NAMALWA (cell line): Measurements from ENCODE around the gene ADAMTS10.
"Not testable (repeated sequence)": the region's sequence is repeated elsewhere in the genome, so short reads cannot be mapped to it uniquely, and the experiment has no call there.

ENCODE experiments used
- DNase-seq: peaks from one replicate; pipeline ENCODE4 v3.0.0-alpha.2; 2015; ENCODE audit warnings: low spot score

Gene ADAMTS10

DNA sequence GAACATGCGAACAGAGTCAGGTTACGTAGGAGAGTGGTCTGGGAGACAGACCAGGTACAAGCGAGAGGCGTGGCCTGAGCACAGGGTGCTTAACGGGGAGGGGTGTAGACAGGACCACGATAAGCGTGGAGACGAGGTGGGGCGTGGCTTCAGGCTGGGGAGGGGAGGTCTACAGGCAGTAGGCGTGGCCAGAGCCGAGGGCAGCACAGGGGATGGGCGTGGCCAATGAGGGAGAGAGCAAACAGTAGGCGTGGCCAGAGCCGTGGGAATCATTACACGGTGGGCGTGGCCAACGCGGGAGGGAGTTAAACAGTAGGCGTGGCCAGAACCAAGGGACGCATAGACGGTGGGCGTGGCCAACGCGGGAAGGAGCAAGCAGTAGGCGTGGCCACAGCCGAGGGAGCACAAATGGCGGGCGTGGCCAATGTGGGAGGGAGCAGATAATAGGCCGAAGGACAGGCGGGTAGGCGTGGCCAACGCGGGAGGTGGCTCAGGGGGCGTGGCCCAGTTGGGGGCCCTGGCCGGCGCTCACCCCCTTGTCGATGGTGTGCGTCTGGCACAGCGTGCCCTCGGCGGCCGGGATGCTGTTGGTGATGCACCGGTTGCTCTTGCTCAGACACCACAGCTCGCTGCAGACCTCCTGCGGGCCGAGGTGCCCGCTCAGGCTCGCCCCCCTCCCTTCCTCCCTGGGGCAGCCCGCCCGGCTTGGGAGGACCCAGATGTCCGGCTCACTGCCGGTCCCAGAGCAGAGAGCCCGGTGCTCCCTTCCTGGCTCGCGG lies 18.1 kb downstream of the ADAMTS10 start:
- DNase-seq, result peak; percentile 95

DNA sequence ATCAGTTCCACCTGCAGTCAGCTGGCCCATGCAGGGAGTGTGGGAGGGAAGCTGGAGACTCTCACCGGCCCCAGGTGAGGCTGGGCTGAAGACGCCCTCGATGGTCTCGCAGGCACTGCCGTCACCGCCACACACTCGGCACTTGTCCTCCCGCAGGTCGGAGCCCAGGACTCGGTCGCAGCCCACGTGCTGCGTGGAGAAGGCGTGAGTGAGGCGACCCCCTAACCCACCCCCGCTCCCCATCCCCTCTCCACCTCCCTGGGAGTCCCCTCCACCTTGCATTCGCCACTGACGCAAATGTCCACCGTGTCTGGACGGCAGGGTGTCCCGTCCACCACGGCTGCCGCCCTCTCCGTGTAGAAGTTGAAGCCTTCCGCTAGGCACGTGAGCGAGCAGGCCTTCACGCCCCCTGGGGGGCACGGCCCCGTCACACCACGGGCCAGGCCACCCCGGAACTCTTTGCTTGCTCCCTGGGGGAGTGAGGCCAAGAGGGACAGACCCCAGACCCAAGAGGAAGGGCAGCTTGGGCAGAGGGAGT lies 21.3 kb downstream of the ADAMTS10 start:
- DNase-seq, result no peak

DNA sequence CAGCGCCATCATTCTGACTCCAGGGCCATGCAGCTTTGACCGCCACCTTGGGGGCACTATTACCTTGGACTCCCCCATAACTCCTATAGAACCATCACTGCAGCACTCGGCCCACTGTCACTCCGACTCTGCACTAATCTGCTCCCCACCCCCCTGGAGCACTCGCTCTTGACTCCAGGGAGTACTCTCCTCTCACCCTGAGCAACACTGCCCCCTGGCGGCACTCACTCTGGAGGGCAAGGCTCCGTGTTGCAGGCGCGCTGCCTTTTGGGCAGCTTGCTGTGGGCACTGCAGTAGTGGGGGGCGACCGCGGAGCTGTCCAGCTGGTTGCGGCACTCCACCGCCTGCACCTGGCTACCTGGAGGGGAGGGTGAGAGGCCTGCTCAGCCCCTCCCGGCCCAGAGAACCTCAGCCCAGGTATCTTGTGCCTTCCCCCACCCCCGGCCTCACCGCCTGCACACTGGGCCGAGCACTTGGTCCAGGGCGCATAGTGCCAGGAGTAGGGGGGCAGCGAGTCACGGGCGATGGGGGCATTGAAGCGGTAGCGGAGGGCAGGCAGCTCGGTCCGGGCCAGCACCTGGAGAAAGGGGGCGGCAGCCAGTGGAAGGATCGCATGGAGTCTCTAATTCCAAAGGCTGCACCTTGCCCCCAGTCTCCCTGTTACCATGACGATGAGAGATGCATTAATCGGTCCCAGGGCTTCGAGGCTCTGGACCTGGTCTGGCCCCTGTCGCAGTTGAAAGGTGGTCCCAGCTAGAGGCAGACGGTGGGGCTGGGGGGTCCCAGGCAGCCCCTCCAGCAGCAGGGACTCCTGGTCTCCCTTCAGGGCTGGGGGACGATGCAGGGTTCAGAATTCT lies 24.4 kb downstream of the ADAMTS10 start:
- peak; percentile 65 for DNase-seq

DNA sequence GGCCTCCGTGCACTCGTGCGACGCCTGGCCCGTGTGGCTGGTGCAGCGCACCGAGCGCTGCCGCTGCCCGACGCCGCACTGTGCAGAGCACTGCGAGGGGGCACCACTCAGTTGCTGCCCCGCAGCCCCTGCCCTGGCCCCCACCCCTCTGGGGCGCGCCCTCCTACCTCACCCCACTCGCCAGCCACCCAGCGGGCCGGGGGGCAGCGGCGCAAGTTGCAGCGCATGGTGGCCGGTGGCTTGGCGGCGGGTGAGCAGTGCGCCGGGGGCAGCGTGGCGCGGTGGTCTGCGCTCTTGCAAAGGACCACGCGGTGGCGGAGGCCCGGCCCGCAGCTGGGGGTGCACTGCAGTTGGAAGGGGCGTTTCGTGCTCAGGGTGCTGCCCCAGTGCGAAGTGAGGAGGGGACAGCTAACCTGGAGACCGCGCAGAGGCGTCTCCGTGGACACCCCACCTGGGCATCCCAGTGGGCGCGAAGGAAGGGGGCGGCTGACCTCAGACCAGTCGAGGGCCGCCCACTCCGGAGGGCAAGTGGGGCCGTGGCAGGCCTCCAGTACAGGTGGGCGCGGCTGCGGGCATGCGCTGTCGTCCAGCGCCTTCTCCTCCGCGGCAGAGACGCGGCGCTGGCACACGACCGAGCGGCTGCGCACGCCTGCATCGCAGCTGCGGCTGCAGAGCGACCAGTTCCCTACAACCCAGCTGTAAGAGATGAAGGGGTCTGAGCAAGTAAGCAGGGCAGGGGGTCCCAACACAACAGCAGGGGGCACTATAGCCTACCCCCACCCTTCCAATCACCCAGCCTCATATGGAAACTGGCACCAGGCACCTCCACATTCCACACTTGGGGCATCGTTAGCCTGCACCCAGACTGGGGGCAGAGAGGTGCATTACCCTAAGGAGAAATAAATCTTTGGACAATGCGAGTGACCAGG lies 25.3 kb downstream of the ADAMTS10 start:
- DNase-seq, result no peak

DNA sequence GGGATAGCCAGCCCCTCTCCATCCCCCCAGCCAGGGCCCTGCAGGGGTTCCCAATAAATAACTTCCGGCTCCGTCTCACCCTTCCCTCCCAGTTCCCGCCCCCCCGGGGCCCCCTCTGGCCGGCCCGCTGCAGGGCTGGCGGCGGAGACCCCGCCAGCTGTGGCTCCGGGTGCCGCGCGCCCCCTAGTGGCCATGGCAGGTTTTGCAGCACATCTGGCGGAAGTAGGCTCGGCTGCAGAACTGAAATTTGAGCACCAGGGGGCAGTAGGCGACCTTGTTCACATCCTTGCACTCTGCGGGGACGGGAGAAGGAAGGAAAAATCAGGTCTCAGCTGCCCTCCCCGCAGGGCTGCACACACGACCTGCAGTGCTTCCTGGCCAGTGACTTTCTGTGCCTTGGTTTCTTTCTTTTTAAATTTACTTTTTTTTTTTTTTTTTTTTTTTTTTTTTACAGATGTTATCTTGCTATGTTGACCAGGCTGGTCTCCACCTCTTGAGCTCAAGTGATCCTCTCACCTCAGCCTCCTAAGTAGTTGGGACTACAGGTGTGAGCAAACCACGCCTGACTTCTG lies 29.7 kb downstream of the ADAMTS10 start:
- peak; percentile 85 for DNase-seq

DNA sequence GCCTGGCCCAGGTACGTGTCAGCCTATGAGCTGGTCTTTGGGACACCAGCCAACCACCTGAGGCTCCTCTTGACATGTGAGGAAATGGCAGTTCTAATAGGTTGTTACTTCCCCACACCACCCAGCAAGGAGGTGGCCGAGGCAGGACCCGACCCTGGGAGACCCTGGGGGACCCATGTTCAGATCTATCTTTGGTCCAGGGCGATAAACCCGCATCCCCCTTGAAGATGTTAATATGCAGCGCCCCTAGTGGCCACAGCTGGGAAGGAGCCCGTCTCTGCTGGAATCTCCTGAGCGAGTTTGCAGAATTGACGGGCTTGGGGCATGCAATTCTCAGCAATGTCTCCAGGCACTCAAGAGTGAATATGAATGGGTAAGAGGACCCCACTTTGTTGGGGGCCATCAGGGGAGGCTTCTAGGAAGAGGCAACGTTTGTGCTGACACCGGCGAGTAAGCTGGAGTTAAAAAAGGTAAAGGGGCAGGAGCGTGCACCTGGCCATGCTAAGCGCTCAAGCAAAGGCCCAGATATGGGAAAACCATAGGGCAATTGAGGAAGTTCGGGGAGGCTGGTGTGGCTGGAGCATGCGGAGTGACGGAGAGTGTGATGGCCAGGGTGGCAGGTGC lies 31.8 kb downstream of the ADAMTS10 start:
- peak; percentile 81 for DNase-seq

DNA sequence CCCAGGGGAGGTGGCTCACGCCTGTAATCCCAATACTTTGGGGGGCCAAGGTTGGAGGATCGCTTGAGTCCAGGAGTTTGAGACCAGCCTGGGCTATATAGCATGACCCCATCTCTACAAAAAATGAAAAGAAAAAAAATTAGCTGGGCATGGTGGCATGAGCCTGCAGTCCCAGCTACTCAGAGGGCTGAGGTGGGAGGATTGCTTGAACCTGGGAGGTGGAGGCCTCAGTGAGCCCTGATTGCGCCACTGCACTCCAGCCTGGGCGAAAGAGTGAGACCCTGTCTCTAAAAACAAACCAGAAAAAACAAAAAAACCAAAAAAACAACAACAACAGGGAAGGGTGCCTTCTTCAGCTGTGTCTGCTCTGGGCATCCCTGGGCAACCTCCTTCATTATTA lies 32.8 kb downstream of the ADAMTS10 start:
- no peak for DNase-seq

DNA sequence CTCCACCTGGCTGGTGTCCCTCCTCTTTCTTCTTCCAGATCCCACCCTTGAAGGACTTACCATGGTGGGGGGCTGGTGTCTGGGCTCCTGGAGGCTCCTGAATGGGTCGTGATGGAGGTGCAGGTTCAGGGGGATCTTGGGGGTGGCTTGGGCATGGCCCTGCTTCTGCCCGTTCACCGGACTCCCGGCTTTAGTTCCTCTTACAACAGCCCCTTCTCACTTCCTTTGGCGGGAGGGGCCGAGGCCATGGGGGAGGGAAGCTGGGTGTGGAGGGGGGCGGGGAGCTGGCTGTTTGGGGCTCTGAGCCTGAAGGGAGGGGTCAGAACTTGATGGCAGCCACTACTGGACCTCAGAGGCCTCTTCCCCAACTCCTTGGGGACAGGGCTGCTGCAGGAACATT lies 33.3 kb downstream of the ADAMTS10 start, which contains the start of gene MYO1F:
Gene MYO1F, minus strand, starts transcription at position 196 of the 400 bp plus-strand sequence. Its CDS starts 133 bp downstream, at position 63.
- no peak for DNase-seq

DNA sequence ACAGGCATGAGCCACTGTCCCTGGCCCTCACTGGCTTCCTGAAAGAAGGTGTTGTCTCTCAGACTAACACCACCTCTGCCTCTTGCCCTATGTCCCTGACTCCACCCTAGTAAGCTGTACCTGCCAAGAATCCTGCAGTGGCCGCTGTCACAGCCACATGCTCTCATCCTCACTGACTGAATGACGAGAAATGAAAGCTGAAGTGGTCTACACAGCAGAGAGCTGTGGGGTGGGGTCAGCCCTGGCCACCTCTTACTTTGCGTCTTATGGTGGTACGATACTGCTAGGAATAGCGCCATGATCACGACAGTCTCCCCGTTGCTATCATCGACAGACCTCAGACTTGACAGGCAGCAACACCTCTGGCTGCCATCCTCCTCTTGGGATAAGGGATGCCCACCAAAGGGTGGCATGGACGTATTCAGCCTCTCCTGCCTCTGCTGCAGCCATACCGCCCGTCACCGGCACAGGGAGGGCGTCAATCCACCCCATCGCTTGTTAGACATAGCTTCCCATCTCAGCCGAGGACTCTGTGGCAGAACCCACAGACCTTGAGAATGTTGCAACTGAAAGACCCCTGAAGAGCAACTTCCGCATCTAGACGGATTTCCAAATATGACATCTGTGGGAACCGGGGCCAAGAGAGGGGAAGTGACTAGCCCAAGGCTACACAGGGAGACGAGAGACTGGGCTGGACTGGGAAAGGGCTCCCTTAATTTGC lies 34.1 kb downstream of the ADAMTS10 start:
- DNase-seq, result no peak

DNA sequence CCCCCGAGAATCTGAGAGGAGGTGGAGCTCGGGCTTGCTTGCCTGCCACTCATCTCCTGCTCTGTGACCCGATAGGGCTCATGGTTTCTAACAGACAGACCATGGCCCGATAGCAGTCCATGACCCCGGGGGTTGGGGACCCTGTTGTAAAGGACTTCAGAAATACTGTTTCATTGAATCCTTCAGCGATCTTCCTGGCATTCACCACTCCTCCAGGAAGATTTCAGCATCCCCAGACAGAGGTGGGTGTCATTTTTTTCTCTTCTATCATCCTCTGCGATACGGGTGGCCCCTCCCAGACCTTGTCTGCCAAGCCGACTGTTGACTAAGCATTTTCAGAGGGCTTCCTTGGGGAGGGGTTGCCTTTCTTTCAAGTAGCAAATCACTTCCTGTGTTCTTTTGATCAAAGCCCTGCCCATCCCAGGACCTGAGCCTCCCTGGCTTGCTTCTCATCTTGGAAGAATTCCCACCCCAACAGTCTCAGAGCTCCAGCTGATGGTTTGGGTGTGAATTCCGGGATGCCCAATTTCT lies 35.0 kb downstream of the ADAMTS10 start:
- DNase-seq, result no peak

DNA sequence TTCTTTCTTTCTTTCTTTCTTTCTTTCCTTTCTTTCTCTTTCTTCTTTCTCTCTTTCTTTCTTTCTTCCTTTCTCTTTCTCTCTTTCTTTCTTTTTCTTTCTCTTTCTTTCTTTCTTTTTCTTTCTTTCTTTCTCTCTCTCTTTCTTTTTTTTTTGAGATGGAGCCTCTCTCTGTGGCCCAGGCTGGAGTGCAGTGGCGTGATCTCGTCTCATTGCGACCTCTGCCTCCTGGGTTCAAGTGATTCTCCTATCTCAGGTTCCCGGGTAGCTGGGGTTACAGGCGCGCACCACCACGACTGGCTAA lies 35.9 kb downstream of the ADAMTS10 start:
- not testable (repeated sequence) for DNase-seq

DNA sequence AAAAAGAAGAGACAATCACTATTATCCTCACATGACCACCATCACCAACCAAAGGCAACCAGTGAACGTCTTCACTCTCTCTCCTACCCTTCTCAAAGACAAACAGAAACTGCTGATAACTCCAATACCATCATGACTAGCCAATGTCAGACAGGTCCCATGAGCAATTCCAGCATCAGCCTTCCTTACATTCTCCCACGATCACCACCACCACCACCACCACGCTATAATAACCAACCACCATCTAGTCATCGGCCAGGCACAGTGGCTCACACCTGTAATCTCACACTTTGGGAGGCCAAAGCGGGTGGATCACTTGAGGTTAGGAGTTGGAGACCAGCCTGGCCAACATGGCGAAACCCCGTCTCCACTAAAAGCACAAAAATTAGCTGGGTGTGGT lies 37.2 kb downstream of the ADAMTS10 start:
- DNase-seq, result no peak

DNA sequence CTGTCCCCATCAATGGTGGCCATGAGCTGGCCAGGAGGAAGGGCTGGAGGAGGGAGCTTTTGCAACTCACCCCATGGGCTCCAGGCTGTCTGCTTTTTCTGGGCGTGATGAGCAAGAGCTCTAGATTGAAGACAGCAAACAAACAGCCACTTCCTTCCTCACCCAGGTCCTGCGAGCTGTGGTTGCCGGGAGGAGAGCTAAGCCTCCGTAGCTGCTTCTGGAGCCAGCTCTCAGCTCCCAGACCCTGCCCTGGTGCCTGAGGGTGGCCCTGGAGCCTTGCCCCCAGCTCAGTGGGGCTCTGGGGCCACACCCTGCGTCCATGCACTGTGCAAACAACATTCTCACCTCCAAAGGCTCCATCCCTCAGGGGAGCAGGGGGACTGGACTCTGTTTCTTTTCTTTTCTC lies 39.5 kb downstream of the ADAMTS10 start:
- no peak for DNase-seq

DNA sequence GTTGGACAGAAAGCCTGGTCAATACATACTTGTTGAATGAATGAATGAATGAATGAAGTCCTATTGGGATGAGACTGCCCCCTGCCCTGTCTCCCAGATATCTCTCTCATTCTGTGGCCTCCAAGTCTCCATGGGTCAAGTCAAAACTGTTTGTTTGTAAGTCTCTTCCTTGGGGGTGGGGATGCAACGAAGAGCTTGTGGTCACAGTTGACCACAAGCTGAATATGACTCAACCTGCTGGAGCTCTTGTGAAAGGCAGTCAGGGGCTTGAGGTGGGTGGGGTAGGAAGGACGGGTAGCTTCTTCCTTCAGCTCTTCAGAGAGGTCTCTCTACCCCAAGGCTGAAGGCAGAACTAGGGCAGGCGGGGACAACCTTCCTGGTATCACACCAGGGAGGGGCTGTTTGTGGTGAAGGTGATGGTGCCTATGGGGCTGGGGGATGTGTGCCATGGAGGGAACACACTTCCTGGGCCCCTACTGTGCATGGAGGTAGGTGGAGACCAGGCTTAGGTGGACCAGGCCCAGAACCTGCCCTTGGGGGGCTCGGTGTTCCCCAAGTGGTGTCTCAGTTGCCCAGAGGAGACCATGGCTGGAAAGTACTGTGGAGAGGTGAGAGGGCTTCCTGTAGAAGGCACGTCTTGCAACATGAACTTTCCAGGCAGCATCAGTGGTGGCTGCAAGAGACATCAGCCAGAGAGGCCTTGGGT lies 41.3 kb downstream of the ADAMTS10 start:
- no peak for DNase-seq

DNA sequence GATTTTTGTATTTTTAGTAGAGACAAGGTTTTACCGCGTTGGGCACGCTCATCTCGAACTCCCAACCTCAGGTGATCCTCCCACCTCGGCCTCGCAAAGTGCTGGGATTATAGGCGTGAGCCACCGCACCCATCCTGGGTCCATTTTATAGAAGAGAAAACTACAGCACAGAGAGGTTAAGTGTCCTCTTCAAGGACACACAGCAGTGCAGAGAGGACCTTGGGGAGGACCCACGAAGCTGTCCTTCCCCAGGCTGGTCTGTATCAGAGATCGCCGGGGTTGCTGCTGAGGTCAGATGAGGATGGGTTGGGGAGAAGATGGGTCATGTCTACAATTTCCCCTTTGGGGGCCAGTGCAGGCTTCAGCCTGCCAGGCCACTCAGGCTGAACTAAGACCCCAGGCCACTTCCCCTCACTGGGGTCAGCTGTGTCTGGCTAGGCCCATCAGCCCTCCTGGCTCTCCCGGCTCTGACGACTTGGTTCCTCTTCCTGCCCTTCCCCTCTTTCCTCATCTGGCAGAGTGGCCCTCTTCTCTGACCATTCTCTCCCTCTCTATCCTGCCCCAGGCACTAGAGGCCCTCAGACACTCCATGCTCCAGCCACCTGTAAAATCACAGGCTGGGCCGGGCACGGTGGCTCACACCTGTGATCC lies 42.9 kb downstream of the ADAMTS10 start:
- no peak for DNase-seq

DNA sequence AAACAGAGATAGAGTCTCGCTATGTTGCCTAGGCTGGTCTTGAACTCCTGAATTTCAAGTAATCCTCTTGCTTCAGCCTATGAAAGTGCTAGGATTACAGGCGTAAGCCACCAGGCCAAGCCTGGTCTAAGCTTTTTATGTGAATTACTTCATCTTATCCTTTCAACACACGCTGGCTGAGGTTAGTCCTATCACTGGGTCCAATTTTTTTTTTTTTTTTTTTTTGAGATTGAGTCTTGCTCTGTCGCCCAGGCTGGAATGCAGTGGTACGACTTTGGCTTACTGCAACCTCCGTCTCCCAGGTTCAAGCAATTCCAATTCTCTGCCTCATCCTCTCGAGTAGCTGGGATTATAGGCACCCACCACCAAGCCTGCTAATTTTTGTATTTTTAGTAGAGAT lies 43.7 kb downstream of the ADAMTS10 start:
- DNase-seq, result no peak

DNA sequence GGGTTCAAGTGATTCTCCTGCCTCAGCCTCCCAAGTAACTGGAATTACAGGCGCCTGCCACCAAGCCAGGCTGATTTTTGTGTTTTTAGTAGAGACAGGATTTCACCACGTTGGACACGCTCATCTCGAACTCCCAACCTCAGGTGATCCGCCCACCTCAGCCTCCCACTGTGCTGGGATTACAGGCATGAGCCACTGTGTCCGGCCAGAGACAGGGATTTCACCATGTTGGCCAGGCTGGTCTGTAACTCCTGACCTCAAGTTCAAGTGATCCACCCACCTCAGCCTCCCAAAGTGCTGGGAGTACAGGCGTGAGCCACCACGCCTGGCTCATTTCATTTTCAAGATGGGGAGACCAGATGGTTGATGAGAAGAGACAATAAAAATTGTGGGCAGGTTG lies 45.6 kb downstream of the ADAMTS10 start:
- DNase-seq, result not testable (repeated sequence)

DNA sequence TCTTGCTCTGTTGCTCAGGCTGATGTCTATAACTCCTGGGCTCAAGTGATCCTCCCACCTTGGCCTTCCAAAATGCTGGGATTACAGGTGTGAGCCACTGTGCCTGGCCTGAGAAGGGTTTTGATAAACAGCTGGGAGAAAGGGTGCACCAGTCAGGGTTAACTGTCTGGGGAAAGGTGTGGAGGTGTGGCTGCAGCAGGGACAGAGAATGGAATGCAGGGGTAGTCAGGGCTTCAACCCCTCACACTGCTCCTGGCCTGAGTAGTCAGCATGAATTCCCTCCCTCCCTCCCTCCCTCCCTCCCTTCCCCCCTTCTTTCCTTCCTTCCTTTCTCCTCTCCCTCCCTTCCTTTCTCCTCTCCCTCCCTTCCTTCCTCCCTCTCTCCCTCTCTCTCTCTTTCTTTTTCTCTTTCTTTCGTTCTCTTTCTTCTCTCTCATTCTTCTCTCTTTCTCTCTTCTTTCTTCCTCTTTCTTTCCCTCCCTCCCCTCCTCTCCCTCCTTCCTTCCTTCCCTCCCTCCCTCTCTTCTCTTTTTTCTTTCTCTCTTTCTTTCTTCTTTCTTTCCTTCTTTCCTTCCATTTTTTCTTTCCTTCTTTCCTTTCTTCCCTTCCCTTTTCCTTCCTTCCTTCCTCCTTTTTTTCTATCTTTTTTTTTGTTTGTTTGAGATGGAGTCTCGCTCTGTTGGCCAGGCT lies 49.3 kb downstream of the ADAMTS10 start:
- DNase-seq, result no peak
